M059J (cell line): ENCODE measurements around the gene PTPRT. TPM values are rescaled to one million over a fixed set of nuclear protein-coding genes. Genes with fewer than 3 reads are reported as not detected.

Experiments used
- DNase-seq: peaks from one replicate; pipeline ENCODE4 v3.0.0-alpha.2; 2012; ENCODE audit warnings: low read depth
- total RNA-seq: library from RNA; depleted of rRNA; stranded (reverse); fragments of >200 nt; shearing (Covaris generic); gene quantifications from 2 replicates; pipeline ENCODE4 v1.2.3, GENCODE V29; 2014

PTPRT gene
- total RNA-seq, 1 experiment from 2014 or later, result not detected

- DNase-seq, result no peak
Measured at GRCh38 chr20:42379385-42379784, 810.3 kb downstream of the PTPRT start.

GRCh38 chr20:42378826-42379225, 810.9 kb downstream of the PTPRT start:
- no peak for DNase-seq

GRCh38 chr20:42376131-42376530, 813.6 kb downstream of the PTPRT start:
- no peak for DNase-seq

GRCh38 chr20:42373049-42373448, 816.7 kb downstream of the PTPRT start:
- DNase-seq, result no peak

GRCh38 chr20:42370075-42370474, 819.6 kb downstream of the PTPRT start:
- no peak for DNase-seq

- DNase-seq, result no peak
Measured at GRCh38 chr20:42368910-42369309, 820.8 kb downstream of the PTPRT start.

GRCh38 chr20:42366626-42367025, 823.1 kb downstream of the PTPRT start:
- DNase-seq, result no peak

GRCh38 chr20:42364446-42364845, 825.3 kb downstream of the PTPRT start:
- no peak for DNase-seq

GRCh38 chr20:42361402-42361970, 828.2 kb downstream of the PTPRT start:
- DNase-seq, result no peak

GRCh38 chr20:42360621-42361020, 829.1 kb downstream of the PTPRT start:
- no peak for DNase-seq

GRCh38 chr20:42359617-42360016, 830.1 kb downstream of the PTPRT start:
- no peak for DNase-seq

- DNase-seq, result no peak
Measured at GRCh38 chr20:42352096-42352495, 837.6 kb downstream of the PTPRT start.

GRCh38 chr20:42350521-42350920, 839.2 kb downstream of the PTPRT start:
- no peak for DNase-seq

- DNase-seq, result no peak
Measured at GRCh38 chr20:42346189-42347170, 843.2 kb downstream of the PTPRT start.

- DNase-seq, result no peak
Measured at GRCh38 chr20:42341654-42342053, 848.1 kb downstream of the PTPRT start.

GRCh38 chr20:42340368-42340767, 849.3 kb downstream of the PTPRT start:
- DNase-seq, result no peak

- no peak for DNase-seq
Measured at GRCh38 chr20:42338294-42339201, 851.2 kb downstream of the PTPRT start.

- no peak for DNase-seq
Measured at GRCh38 chr20:42336576-42336975, 853.1 kb downstream of the PTPRT start.

- DNase-seq, result no peak
Measured at GRCh38 chr20:42319252-42320013, 870.3 kb downstream of the PTPRT start.

- no peak for DNase-seq
Measured at GRCh38 chr20:42313704-42314103, 876.0 kb downstream of the PTPRT start.

GRCh38 chr20:42309050-42309449, 880.7 kb downstream of the PTPRT start:
- no peak for DNase-seq
